Aorta (tissue), 5 donors: Measurements from ENCODE around the gene CGNL1. TPM values are rescaled to one million over a fixed set of nuclear protein-coding genes. Genes with fewer than 3 reads are reported as not detected.
A peak's percentile ranks its signal among the peaks of the same experiment; 100 is the strongest.

ENCODE experiments used
- ATAC-seq: fragments of 200-7000 bp; cut with Tn5 transposase; one replicate; pipeline ENCODE4 v1.9.1; 2022; ENCODE audit warnings: moderate library complexity; ENCODE audit not compliant: low FRiP score
- DNase-seq, 2 donors: peaks; one replicate each; pipeline ENCODE4 v3.0.0-alpha.2; 2020
- H3K27ac ChIP-seq, 2 donors: one replicate each; pipeline ENCODE4 v1.5.1; 2013; ENCODE audit warnings: low read length in 2 of 2, mild to moderate bottlenecking in 2 of 2, moderate library complexity in 2 of 2, control low read depth in 1 of 2, inconsistent platforms in 1 of 2, low read depth in 1 of 2
- H3K27me3 ChIP-seq, 2 donors: one replicate each; pipeline ENCODE4 v1.6.1; 2013; ENCODE audit warnings: control low read depth in 1 of 2, low read length in 1 of 2, mild to moderate bottlenecking in 1 of 2, moderate library complexity in 1 of 2; ENCODE audit not compliant: insufficient read depth in 2 of 2, control insufficient read depth in 1 of 2
- H3K36me3 ChIP-seq, 2 donors: one replicate each; pipeline ENCODE4 v1.6.1; 2013; ENCODE audit warnings: control low read depth in 1 of 2, low read length in 1 of 2, mild to moderate bottlenecking in 1 of 2; ENCODE audit not compliant: insufficient read depth in 2 of 2, control insufficient read depth in 1 of 2
- H3K4me1 ChIP-seq, 2 donors: one replicate each; pipeline ENCODE4 v1.6.1; 2013; ENCODE audit warnings: low read length in 2 of 2, control low read depth in 1 of 2, mild to moderate bottlenecking in 1 of 2, moderate library complexity in 1 of 2; ENCODE audit not compliant: insufficient read depth in 2 of 2, control insufficient read depth in 1 of 2
- H3K4me3 ChIP-seq, 2 donors: one replicate each; pipeline ENCODE4 v1.5.1; 2013; ENCODE audit warnings: low read length in 2 of 2, control low read depth in 1 of 2, mild to moderate bottlenecking in 1 of 2
- H3K9me3 ChIP-seq: one replicate; pipeline ENCODE4 v1.6.1; 2013; ENCODE audit warnings: mild to moderate bottlenecking, low read length; ENCODE audit not compliant: control insufficient read depth
- WGBS, 2 donors: extraction: QIAGEN DNeasy Blood & Tissue Kit; methylation state at CpG; one replicate each; pipeline ENCODE4 v1.1.7; 2013; 5-methylcytosine and 5-hydroxymethylcytosine counted together
- intact Hi-C, 2 donors: fragments of 100-400 bp; cut with DNase I; formaldehyde crosslinking; loops; one replicate each; pipeline versions ENCODE4 v1.14.2 to v1.15.0; 2022
- long read RNA-seq, 2 donors: library from polyadenylated mRNA; unstranded; transcript quantifications; one replicate each; pipeline ENCODE4 v2.0.0, GENCODE V29; 2020 to 2021
- polyA plus RNA-seq, 2 donors: library from polyadenylated mRNA; stranded (reverse); fragments of 200-250 nt; gene quantifications; one replicate each; pipeline ENCODE4 v1.2.3, GENCODE V29; 2013
- total RNA-seq, 2 donors: library from RNA; stranded (reverse); fragmentation: NEBNext Ultra II Directional; extraction: Animal tissue kit (Norgen Biotek cat#: 25700); gene quantifications; one replicate each; pipeline ENCODE4 v1.2.1, GENCODE V29; 2021
- donor health status: healthy with polysubstance abuse.
- donor health status: Bipolar disorder and iron deficiency.
- donor health status: DM: no; HTN: no; CAD: no.
- donor health status: DM: no; HTN: no; CAD: no.
- donor health status: DM: yes; HTN: yes; CAD: no.

CGNL1 gene, protein sequence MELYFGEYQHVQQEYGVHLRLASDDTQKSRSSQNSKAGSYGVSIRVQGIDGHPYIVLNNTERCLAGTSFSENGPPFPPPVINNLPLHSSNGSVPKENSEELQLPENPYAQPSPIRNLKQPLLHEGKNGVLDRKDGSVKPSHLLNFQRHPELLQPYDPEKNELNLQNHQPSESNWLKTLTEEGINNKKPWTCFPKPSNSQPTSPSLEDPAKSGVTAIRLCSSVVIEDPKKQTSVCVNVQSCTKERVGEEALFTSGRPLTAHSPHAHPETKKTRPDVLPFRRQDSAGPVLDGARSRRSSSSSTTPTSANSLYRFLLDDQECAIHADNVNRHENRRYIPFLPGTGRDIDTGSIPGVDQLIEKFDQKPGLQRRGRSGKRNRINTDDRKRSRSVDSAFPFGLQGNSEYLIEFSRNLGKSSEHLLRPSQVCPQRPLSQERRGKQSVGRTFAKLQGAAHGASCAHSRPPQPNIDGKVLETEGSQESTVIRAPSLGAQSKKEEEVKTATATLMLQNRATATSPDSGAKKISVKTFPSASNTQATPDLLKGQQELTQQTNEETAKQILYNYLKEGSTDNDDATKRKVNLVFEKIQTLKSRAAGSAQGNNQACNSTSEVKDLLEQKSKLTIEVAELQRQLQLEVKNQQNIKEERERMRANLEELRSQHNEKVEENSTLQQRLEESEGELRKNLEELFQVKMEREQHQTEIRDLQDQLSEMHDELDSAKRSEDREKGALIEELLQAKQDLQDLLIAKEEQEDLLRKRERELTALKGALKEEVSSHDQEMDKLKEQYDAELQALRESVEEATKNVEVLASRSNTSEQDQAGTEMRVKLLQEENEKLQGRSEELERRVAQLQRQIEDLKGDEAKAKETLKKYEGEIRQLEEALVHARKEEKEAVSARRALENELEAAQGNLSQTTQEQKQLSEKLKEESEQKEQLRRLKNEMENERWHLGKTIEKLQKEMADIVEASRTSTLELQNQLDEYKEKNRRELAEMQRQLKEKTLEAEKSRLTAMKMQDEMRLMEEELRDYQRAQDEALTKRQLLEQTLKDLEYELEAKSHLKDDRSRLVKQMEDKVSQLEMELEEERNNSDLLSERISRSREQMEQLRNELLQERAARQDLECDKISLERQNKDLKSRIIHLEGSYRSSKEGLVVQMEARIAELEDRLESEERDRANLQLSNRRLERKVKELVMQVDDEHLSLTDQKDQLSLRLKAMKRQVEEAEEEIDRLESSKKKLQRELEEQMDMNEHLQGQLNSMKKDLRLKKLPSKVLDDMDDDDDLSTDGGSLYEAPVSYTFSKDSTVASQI
- total RNA-seq = 10 to 100 TPM; 19.4 to 46.3 TPM
- 1 to 10 TPM; 4.1 to 5.4 TPM for polyA plus RNA-seq
- long read RNA-seq, donor 1, full-length matches to known transcripts = 1 of 80 reads
- long read RNA-seq, donor 1, partial matches to known transcripts = 55 of 80 reads
- long read RNA-seq, donor 1, other reads (novel, unspliced or antisense) = 24 of 80 reads
- long read RNA-seq, donor 2, partial matches to known transcripts = 4 of 16 reads
- long read RNA-seq, donor 2, other reads (novel, unspliced or antisense) = 12 of 16 reads

DNA sequence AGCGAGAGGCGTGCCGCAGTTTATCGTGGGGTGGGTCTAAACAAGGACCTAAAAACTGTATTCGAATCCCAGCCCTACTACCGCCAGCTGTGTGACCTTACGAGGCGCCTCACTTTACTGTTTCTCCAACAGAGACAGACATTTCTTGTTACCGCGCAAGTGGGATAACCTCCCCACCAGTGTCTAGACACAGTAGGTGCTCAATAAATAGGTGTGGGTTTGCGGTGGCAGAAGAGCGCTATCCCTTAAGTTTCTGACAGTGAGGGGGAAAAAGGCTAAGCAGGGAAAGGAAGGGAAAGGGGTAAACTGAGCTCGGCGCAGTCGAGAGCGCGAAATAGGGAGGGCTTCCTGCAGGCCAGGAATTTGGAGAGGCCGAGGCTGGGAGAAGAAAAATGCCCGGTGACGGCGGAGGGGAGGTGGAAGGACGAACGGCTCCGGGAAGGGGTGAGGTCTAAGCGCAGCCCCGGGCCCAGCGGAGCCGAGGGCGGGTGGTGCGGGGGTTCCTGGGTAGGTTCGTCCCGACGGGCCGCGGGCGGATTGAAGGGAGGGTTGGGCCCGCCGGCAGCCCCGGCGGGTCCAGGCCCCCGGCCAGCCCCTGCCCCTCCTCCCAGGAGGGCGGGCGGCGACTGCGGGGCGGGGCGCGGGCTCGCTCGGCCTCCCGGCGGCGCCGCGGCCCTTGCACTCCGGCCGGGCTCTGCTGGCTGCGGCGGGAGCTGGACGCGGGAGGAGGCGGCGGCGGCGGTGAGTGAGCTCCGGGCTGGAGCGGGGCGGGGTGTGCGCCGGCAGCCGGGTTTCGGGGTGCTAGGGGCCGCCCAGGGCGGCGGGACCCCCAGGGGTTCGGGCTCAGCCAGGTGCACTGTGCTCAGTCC is at the start of gene CGNL1:
Gene CGNL1 (plus strand): TSS at position 679 of the 869 bp plus-strand sequence. CDS start 61,495 bp downstream, outside the sequence.
- Histone ChIP-seq H3K4me1 (peaks cover 0 to 2% of the 10 kb centered on the region in 2 donors), H3K27ac (peak within 1 kb of the TSS in 1 of 2 donors; percentile 14), H3K27me3 (no peaks in the 10 kb centered on the region), H3K36me3 (no peaks in the 10 kb centered on the region), H3K4me3 (peak within 1 kb of the TSS; percentile 81 to 94), H3K9me3 (no peaks in the 10 kb centered on the region)
- intact Hi-C loops = loop anchor here in 1 of 2 donors (5.0 to 10.0 kb wide), 2 partner anchors 66 to 149 kb away; no protein-coding TSS in a partner anchor
- 17 to 35% methylated on average over 35 to 76 of the region's 76 CpGs for WGBS, 2 donors
- DNase-seq (peak; percentile 62 to 85), ATAC-seq (peak; percentile 86)

DNA sequence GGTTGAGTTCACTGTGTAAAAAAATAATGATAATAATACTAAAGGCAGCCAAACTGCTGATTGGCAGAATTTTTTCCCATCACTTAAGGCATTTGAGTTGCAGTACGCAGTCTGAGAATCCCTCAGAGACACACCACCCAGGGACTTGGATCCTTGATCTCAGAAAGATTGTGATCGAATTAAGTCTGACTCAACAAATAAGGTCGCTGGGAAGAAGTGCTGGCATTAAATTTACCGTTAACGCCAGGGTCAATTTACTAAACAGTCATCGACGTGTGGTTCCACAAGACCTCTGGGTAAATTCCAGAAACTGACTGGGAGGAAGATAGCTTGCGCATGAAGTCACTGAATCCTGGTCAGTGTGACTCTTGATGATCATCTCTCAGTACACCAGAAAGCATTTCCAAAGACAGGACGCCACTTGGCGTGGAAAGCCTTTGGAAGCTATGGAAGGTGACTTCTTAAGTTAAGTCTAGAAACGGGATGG is 48.3 kb upstream of the CGNL1 start:
- Histone ChIP-seq H3K9me3 (no peaks in the 10 kb centered on the region), H3K36me3 (no peaks in the 10 kb centered on the region), H3K27me3 (no peaks in the 10 kb centered on the region), H3K4me1 (no peaks in the 10 kb centered on the region), H3K27ac (no peak overlapping the region), H3K4me3 (no peak overlapping the region)
- peak; percentile 70 for ATAC-seq
- intact Hi-C loops = no loop called here
- no peak for DNase-seq
- WGBS, 2 donors = 74 to 79% methylated on average over 11 of the region's 11 CpGs

DNA sequence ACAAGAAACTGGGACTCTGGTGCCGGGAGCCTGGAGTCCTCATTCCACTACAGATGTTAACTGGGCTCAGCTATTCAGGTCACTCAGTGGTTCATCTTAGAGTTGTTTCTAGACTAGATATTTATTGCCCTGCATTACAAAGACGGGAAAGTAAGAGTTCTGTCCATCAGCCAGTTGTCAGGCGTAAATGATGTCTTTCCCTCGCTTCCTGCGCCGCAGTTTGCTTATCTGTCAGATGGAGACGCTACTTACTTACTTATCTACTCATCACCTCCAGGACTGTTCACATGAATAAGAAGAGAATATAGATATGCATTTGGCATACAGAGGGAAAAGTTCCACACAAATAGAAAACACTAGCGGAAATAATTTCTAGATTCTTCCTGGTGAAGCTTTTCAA is 47.8 kb upstream of the CGNL1 start:
- no peak overlapping the region for H3K27ac ChIP-seq

DNA sequence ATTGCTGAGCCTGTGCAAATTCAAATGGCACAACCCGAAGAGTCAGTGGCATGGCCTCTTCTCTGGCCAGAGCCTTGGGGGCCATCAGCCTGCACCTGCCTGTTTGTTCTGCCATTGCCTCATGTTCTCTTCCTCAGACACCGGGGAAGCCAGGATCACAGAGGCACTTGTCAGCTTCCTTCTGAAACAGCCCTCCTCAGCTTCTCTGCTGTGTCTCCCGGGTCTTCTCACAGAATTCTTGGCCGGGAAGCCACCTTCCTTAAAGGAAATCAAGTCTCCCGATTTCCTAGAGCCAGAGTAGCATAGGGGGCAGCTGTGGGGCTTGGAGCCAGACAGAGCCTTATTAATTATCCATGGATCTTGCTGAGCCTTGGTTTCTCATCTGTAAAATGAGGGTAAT is 47.4 kb upstream of the CGNL1 start:
- intact Hi-C loops = no loop called here
- Histone ChIP-seq H3K27ac (no peak overlapping the region), H3K27me3 (no peaks in the 10 kb centered on the region), H3K36me3 (no peaks in the 10 kb centered on the region), H3K4me3 (no peak overlapping the region), H3K9me3 (no peaks in the 10 kb centered on the region), H3K4me1 (no peaks in the 10 kb centered on the region)
- 78 to 81% methylated on average over 5 of the region's 5 CpGs for WGBS, 2 donors
- no peak for ATAC-seq
- no peak for DNase-seq

More for the DNA sequence above, 47.8 kb upstream of the CGNL1 start:
- no peaks in the 10 kb centered on the region for H3K4me1 ChIP-seq
- ATAC-seq (no peak), DNase-seq (no peak)
- intact Hi-C loops = no loop called here
- H3K4me3 ChIP-seq = no peak overlapping the region
- H3K27me3 ChIP-seq = no peaks in the 10 kb centered on the region
- WGBS, 2 donors = 92 to 96% methylated on average over 8 of the region's 8 CpGs
- no peaks in the 10 kb centered on the region for H3K9me3 ChIP-seq
- H3K36me3 ChIP-seq = no peaks in the 10 kb centered on the region

DNA sequence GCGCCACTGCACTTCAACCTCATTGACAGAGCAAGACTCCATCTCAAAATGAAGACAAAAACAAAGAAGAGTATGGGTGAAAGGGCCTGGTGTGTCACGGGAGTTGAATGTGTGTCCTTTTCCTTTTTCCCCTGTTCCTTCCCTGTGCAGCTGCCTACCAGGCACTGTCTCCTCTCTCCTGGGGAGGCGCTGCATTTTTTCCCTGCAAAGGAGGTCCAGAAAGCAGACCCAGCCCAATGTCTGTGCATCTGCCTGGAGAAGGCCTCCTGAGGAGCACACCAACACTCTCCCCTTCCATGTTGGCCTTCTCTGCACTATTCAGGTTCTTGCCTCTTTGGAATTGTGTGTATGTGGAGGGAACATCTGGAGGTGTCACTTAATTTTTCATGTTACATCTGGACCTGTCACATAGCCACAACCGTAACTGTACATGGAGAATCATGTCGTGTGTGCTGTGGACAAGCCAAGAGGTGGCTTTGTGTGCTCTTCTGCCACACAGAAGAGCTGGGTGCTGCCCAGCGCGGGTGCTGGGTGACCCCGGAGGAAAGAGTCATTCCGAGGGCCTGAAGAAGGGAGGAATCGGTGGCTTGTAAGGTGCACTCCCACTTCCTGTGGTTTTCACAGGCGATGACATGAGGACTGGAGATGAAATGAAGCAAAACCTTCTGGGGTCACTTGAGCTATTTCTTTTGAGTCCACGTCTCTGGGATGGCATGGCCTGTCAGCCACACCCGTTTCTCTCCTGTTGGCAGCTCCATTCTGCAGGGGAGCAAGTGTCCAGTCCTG is 46.5 kb upstream of the CGNL1 start:
- WGBS, 2 donors = 92 to 97% methylated on average over 13 of the region's 13 CpGs
- H3K4me3 ChIP-seq = no peak overlapping the region
- intact Hi-C loops = no loop called here
- no peak overlapping the region for H3K27ac ChIP-seq
- H3K27me3 ChIP-seq = no peaks in the 10 kb centered on the region
- DNase-seq (no peak), ATAC-seq (no peak)
- no peaks in the 10 kb centered on the region for H3K36me3 ChIP-seq
- no peaks in the 10 kb centered on the region for H3K4me1 ChIP-seq
- no peaks in the 10 kb centered on the region for H3K9me3 ChIP-seq

DNA sequence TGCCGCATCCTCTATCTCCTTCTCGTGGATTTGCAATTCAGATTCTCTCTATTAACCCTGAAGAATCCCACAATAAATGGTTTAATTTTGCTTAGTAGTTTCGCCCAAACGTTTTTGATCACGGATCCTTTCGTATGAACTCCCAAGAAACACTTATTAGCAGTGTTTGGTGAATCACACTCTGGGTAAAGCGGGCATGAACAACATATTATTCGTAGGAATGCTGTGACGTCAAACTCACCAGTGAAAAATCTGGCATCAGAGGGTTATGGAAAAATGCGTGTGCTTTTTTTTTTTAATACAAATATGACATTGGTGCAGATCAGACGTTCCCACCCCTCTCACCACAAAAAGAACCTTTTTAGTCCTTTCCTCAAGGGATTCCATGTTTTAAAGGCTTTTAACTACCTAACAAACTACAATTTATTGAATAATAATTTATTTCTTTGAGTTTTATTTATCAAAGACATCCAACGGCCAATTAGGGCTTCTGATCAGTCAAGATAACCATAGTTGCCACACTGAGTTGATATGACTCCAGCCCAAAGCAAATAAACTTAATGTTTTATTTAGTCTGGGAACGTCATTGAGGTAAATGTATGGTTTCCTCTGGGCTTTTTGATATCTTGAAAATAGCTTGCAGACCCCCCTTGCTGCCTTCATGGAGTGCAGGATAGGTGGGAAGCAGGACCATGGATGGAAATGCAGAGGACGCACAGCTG is 45.5 kb upstream of the CGNL1 start:
- no peak for ATAC-seq
- H3K27me3 ChIP-seq = no peaks in the 10 kb centered on the region
- 61 to 69% methylated on average over 14 of the region's 14 CpGs for WGBS, 2 donors
- no peaks in the 10 kb centered on the region for H3K36me3 ChIP-seq
- H3K4me1 ChIP-seq = no peaks in the 10 kb centered on the region
- DNase-seq = no peak
- intact Hi-C loops = no loop called here
- H3K9me3 ChIP-seq = no peaks in the 10 kb centered on the region
- H3K27ac ChIP-seq = no peak overlapping the region
- H3K4me3 ChIP-seq = no peak overlapping the region
